GM13977 (cell line): ENCODE measurements around the gene ASAP3.

Experiments
- DNase-seq: peaks from one replicate; pipeline ENCODE4 v3.0.0; 2012; ENCODE audit warnings: low spot score
- CTCF ChIP-seq: IDR thresholded peaks from 2 replicates; pipeline ENCODE4 v1.5.1; 2012; ENCODE audit warnings: mild to moderate bottlenecking, control low read depth; ENCODE audit not compliant: insufficient read depth; ENCODE audit errors: extremely low read depth, missing control alignments
- in situ Hi-C: fragments of 300-500 bp; cut with MboI; formaldehyde crosslinking; loops from one replicate; pipeline ENCODE4 v1.12.0; 2022; ENCODE audit warnings: low sequenced_read_pairs, low pct_unique_long_range_greater_than_20kb, mixed read lengths, inconsistent platforms; ENCODE audit not compliant: unreplicated experiment

The ASAP3 gene

GRCh38 chr1:23484253-23485001, 448 bp upstream of the ASAP3 start:
- in situ Hi-C loops = no loop called here

GRCh38 chr1:23481904-23482303, 2.1 kb downstream of the ASAP3 start:
- no peak for TF ChIP-seq CTCF
- in situ Hi-C loops = no loop called here
- no peak for DNase-seq

More at GRCh38 chr1:23484253-23485001, 448 bp upstream of the ASAP3 start:
- DNase-seq = peak; percentile 93
- TF ChIP-seq CTCF = no peak

GRCh38 chr1:23481026-23481597, 2.9 kb downstream of the ASAP3 start:
- DNase-seq = no peak
- in situ Hi-C loops = no loop called here
- TF ChIP-seq CTCF = no peak

GRCh38 chr1:23480187-23481025, 3.6 kb downstream of the ASAP3 start:
- in situ Hi-C loops = no loop called here
- no peak for DNase-seq
- no peak for TF ChIP-seq CTCF

GRCh38 chr1:23479666-23479941, 4.4 kb downstream of the ASAP3 start:
- in situ Hi-C loops = no loop called here
- no peak for DNase-seq
- TF ChIP-seq CTCF = no peak

GRCh38 chr1:23478896-23479665, 4.9 kb downstream of the ASAP3 start:
- TF ChIP-seq CTCF = no peak
- DNase-seq = no peak
- in situ Hi-C loops = no loop called here
